Adrenal gland (tissue), 12 donors: ENCODE results near the gene ASPHD2. TPM values are rescaled to one million over a fixed set of nuclear protein-coding genes. Genes with fewer than 3 reads are reported as not detected.
"Not testable (repeated sequence)": the region's sequence is repeated elsewhere in the genome, so short reads cannot be mapped to it uniquely, and the experiment has no call there.

ENCODE experiments used
- DNase-seq, 7 donors: peaks; one replicate each; pipeline ENCODE4 v3.0.0-alpha.2; 2019 to 2020
- H3K27ac ChIP-seq, 5 donors: fragments of 200-600 bp; sonication (generic) in 4 of 5; 1 replicate in 3 of 5; 2 replicates in 2 of 5; pipeline versions ENCODE4 v1.5.1 to v1.8.0; 2016 to 2020; ENCODE audit warnings: mild to moderate bottlenecking in 1 of 5
- H3K27me3 ChIP-seq: fragments of 200-600 bp; 2 replicates; pipeline ENCODE4 v1.8.0; 2021
- H3K36me3 ChIP-seq, 2 donors: fragments of 200-600 bp; replicated peaks in 1 of 2; 1 replicate in 1 of 2; 2 replicates in 1 of 2; pipeline versions ENCODE4 v1.5.1 to v1.8.0; 2018 to 2022
- H3K4me1 ChIP-seq, 2 donors: fragments of 200-600 bp; replicated peaks in 1 of 2; 1 replicate in 1 of 2; 2 replicates in 1 of 2; pipeline versions ENCODE4 v1.5.1 to v1.8.0; 2018 to 2021
- H3K4me3 ChIP-seq, 4 donors: fragments of 200-600 bp; sonication (generic) in 3 of 4; one replicate each; pipeline ENCODE4 v1.5.1; 2016 to 2018
- H3K9me3 ChIP-seq, 3 donors: fragments of 200-600 bp; sonication (generic) in 1 of 3; replicated peaks in 1 of 3; 1 replicate in 2 of 3; 2 replicates in 1 of 3; pipeline versions ENCODE4 v1.5.1 to v1.8.0; 2016 to 2021
- POLR2A ChIP-seq, 2 donors: fragments of 450-650 bp; IDR thresholded peaks; one replicate each; pipeline ENCODE4 v1.6.1; 2017; ENCODE audit warnings: antibody characterized with exemption in 2 of 2, mild to moderate bottlenecking in 2 of 2, moderate library complexity in 1 of 2
- WGBS, 4 donors: extraction: QIAGEN DNeasy Blood & Tissue Kit in 2 of 4; methylation state at CpG; one replicate each; pipeline versions ENCODE4 v1.1.5 to v1.1.7; 2013 to 2017; 5-methylcytosine and 5-hydroxymethylcytosine counted together
- intact Hi-C, 2 donors: fragments of 100-400 bp; cut with DNase I; formaldehyde crosslinking; loops; one replicate each; pipeline versions ENCODE4 v1.14.1 to v1.15.0; 2022 to 2023
- polyA plus RNA-seq, 3 donors: library from polyadenylated mRNA; stranded (reverse); fragments of 200-250 nt in 2 of 3; fragments of 350-450 nt in 1 of 3; fragmentation: Illumina TruSeq in 1 of 3; extraction: RNeasy Lipid Tissue Mini Kit (QIAGEN cat#74804) in 1 of 3; gene quantifications; one replicate each; pipeline ENCODE4 v1.2.3, GENCODE V29; 2013 to 2014
- total RNA-seq, 9 donors: library from RNA; depleted of rRNA in 4 of 9; stranded (reverse); fragments of >200 nt in 4 of 9; fragments of 120-200 nt in 1 of 9; fragmentation: NEBNext Ultra II Directional in 1 of 9; extraction: Animal tissue kit (Norgen Biotek cat#: 25700) in 1 of 9; gene quantifications; one replicate each; pipeline versions ENCODE4 v1.1.0 to v1.2.4, GENCODE V29; 2013 to 2023
- TF ChIP-seq, protein P1 (sequence below), 6 experiments: fragments of 450-650 bp in 4 of 6; fragments of 200-600 bp in 2 of 6; sonication (generic) in 1 of 6; IDR thresholded peaks; 1 replicate in 5 of 6; 2 replicates in 1 of 6; pipeline versions ENCODE4 v1.5.1 to v1.8.0; 2016 to 2021; ENCODE audit warnings: antibody characterized with exemption in 6 of 6, mild to moderate bottlenecking in 2 of 6, moderate library complexity in 1 of 6
- donor health status: healthy with polysubstance abuse.
- donor health status: Bipolar disorder and iron deficiency.
- donor health status: DM: yes; HTN: yes; CAD: no.
- donor health status: DM: no; HTN: no; CAD: no.
- donor health status: DM: no; HTN: no; CAD: no.
- donor health status: DM: yes; HTN: yes; CAD: no.

The ASPHD2 gene
- total and polyA plus RNA-seq, 12 donors, result 0.06 to 1.7 (median 0.45) TPM

DNA sequence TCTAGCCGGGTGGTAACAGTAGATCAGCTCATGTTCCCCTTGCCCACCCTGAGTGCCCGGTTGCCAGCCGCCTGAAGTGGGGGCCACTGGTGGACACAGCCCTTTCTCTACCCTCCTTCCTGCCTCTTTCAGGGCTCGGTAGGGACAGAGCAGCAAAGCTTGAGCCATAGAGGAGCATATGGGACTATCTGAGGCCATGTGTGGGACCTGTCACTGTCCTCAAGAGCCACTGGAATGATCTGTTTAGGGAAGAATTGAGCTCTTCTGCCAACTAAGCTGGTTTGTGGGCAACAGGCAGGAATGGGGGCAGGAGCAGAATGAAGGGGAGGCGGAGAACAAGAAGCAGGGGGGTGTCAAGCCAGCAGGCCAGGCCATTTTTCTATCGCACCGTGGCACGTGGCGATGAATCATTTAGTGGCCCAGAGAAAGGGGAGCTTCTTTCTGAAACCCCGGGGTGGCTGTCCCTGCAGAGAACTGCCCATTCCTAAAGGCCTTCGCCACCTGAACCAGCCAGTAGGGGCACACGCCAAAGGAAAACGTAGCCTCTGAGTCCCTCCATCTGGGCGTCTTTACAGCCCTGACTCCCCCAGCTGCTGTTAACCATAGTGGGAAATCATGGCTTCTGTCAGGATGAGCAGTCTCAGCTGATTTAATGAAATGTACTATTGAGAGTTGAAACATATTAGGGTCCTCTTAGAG is 8.8 kb downstream of the ASPHD2 start:
- H3K36me3 ChIP-seq, result no peaks in the 10 kb centered on the region
- TF ChIP-seq POLR2A (IDR thresholded peaks at IDR 0.05), result no peak
- TF ChIP-seq, protein P1, sequence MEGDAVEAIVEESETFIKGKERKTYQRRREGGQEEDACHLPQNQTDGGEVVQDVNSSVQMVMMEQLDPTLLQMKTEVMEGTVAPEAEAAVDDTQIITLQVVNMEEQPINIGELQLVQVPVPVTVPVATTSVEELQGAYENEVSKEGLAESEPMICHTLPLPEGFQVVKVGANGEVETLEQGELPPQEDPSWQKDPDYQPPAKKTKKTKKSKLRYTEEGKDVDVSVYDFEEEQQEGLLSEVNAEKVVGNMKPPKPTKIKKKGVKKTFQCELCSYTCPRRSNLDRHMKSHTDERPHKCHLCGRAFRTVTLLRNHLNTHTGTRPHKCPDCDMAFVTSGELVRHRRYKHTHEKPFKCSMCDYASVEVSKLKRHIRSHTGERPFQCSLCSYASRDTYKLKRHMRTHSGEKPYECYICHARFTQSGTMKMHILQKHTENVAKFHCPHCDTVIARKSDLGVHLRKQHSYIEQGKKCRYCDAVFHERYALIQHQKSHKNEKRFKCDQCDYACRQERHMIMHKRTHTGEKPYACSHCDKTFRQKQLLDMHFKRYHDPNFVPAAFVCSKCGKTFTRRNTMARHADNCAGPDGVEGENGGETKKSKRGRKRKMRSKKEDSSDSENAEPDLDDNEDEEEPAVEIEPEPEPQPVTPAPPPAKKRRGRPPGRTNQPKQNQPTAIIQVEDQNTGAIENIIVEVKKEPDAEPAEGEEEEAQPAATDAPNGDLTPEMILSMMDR (IDR thresholded peaks at IDR 0.05), result no peak
- H3K9me3 ChIP-seq, result no peaks in the 10 kb centered on the region
- intact Hi-C loops, result no loop called here
- H3K4me3 ChIP-seq, result no peak overlapping the region
- no peak overlapping the region for H3K27ac ChIP-seq
- no peaks in the 10 kb centered on the region for H3K27me3 ChIP-seq
- H3K4me1 ChIP-seq, result no peaks in the 10 kb centered on the region
- peak in 1 of 7 donors; percentile 20 for DNase-seq
- 84 to 90% (median 88%) methylated on average over 10 to 14 of the region's 14 CpGs for WGBS, 4 donors

DNA sequence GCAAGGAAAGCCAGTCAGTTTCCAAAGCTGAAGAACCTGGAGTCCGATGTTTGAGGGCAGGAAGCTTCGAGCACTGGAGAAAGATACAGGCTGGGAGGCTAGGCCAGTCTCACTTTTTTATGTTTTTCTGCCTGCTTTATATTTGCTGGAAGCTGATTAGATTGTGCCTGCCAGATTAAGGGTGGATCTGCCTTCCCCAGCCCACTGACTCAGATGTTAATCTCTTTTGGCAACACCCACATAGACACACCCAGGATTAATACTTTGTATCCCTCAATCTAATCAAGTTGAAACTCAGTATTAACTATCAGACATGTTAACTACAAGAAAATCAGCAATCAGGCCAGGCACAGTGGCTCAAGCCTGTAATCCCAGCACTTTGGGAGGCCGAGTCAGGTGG is 9.7 kb downstream of the ASPHD2 start:
- H3K27ac ChIP-seq, H3K9me3 ChIP-seq, H3K36me3 ChIP-seq, H3K4me1 ChIP-seq, H3K4me3 ChIP-seq, intact Hi-C loops, DNase-seq, H3K27me3 ChIP-seq: not testable (repeated sequence)
- 84 to 91% (median 90%) methylated on average over 3 of the region's 3 CpGs for WGBS, 4 donors

DNA sequence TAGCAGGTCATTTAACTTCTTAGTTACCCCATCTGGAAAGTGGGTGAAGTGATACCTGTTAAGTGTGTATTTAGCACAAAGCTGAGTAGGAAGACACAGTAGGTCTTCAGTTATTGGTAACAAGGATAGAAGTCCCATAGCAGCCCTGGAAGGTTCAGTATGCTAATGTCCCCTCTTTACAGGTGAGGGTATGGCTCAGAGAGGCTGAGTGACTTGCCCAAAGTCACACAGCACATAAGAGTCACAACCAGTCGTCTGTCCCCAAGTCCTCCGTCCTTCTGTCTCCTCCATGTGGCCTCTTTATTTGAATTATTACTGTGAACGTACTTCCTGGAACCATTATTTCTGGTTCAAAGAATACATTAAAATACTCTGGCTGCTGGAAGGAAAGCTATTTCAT is 10.5 kb downstream of the ASPHD2 start:
- no peak for TF ChIP-seq POLR2A (IDR thresholded peaks at IDR 0.05)
- TF ChIP-seq, protein P1 (IDR thresholded peaks at IDR 0.05), result no peak

DNA sequence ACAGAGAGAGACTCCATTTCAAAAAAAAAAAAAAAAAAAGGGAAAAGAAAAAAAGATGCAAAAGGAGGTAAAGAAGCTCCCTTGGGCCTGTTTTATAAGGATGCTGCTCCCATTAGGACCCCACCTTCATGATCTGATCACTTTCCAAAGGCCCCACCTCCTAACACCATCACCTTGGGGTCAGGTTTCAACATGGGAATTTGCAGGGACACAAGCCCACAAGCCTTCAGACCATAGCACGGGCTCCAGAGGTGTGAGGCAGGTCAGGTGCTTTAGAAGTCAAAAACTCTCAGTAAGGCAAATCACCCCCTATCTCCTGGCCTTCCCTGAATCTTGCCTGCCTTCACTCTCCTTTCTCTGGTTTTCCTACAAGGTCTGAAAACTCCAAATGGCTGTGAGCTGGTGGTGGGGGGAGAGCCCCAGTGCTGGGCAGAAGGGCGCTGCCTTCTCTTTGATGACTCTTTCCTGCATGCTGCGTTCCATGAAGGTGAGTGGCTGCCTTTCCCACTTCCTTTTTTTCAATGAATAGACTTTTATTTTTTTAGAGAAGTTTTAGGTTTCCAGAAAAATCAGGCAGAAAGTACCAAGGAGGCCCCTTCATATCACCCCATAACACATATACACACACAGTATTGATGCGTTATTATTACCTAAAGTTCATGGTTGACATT is 13.2 kb downstream of the ASPHD2 start:
- no peaks in the 10 kb centered on the region for H3K4me1 ChIP-seq
- no peaks in the 10 kb centered on the region for H3K9me3 ChIP-seq
- DNase-seq, result peak in 1 of 7 donors; percentile 35
- no peak overlapping the region for H3K4me3 ChIP-seq
- H3K27ac ChIP-seq, result no peak overlapping the region
- WGBS, 4 donors, result 83 to 88% (median 84%) methylated on average over 4 of the region's 4 CpGs
- H3K36me3 ChIP-seq, result no peaks in the 10 kb centered on the region
- H3K27me3 ChIP-seq, result no peaks in the 10 kb centered on the region
- intact Hi-C loops, result no loop called here
- TF ChIP-seq, protein P1 (IDR thresholded peaks at IDR 0.05), result no peak
- TF ChIP-seq POLR2A (IDR thresholded peaks at IDR 0.05), result no peak

More for the DNA sequence above, 10.5 kb downstream of the ASPHD2 start:
- Histone ChIP-seq H3K36me3 (no peaks in the 10 kb centered on the region), H3K27ac (no peak overlapping the region), H3K4me1 (no peaks in the 10 kb centered on the region), H3K27me3 (no peaks in the 10 kb centered on the region), H3K4me3 (no peak overlapping the region), H3K9me3 (no peaks in the 10 kb centered on the region)
- 57 to 68% (median 62%) methylated on average over 3 of the region's 3 CpGs for WGBS, 4 donors
- intact Hi-C loops, result no loop called here
- DNase-seq, result no peak
